Dermis blood vessel endothelial cell (primary cell): ENCODE measurements around the gene MYH9. TPM values are rescaled to one million over a fixed set of nuclear protein-coding genes. Genes with fewer than 3 reads are reported as not detected.
"Not testable (repeated sequence)": the region's sequence is repeated elsewhere in the genome, so short reads cannot be mapped to it uniquely, and the experiment has no call there.

Source experiments
- DNase-seq: peaks from one replicate; pipeline ENCODE4 v3.0.0; 2010
- total RNA-seq: library from RNA; depleted of rRNA; stranded (reverse); fragments of >200 nt; gene quantifications from 2 replicates; pipeline ENCODE4 v1.2.3, GENCODE V29; 2014

MYH9 gene
- total RNA-seq, 1 donor from 2014 or later, result 803 TPM

DNA sequence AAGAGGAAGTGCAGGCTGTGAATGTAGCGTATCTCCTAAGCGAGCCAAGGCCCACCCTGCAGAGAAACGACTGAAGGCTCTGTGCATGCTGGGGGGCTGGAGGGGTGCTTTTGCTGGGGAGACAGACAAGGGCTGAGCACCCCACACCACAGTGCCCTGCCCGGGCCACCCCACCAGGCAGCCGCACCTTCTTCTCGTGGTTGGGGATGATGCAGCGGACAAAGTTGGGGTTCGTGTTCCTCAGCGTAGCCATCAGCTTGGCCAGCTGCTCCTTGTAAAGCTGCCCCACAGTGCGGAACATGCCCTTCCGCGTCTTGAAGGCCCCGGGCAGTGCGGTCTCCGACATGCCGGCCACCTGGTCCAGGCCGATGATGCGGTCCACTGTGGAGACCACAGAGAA is 81.5 kb downstream of the MYH9 start:
- DNase-seq, result no peak

DNA sequence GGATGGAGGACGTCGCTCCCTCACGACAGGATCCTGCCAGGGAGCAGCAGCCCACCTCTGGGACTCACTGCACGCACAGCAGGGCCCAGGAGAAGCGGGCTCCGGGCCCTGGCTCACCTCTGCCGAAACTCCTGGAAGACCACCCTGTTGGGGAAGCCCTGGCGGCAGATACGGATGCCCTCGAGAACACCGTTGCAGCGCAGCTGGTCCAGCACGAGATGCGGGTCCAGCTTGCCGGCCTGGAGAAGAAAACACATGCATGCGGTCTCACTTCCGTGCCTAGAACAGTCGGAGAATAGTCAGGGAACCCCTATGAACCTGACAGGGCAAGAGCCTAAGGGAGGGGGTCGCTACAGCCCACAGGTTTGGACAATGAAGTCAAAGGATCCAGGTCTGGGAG is 82.0 kb downstream of the MYH9 start:
- no peak for DNase-seq

DNA sequence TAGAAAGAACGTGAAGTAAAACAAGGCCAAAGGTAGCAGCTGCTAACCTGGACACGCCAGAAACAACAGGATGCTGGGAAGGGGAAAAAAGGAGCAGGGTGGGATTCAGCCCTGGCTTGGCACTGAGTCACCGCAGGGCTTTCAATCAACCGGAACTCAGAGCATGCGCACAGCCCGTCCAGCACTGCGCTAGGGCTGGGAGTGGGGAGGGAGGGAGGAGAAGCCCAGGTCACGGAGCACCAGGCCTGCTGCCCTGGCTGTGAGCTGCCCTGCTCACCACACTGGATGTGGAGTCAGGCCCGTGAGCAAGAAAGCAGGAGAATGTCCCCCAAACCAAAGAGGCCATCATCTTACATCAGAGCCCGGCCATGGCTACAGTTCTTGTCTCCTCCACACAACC is 83.3 kb downstream of the MYH9 start:
- peak; percentile 72 for DNase-seq

DNA sequence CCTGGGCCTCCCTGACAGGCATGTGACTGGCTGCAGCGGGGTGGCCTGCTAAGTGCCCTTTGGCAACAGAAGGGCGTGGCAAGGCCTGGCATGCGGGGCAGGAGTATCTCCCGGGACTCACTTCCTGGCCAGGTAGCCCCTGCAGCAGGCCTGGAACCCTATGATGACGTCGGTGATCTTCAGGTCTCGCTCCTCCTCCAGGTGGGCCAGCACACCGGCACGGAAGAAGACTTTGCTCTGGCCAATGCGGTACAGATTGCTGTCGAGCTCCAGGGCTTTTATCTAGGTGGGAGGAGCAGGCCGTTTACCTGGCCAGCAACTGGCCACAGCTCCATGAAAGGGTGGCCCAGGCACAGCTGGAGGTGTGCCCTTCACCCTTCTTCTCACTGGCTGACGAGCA is 83.9 kb downstream of the MYH9 start:
- no peak for DNase-seq

DNA sequence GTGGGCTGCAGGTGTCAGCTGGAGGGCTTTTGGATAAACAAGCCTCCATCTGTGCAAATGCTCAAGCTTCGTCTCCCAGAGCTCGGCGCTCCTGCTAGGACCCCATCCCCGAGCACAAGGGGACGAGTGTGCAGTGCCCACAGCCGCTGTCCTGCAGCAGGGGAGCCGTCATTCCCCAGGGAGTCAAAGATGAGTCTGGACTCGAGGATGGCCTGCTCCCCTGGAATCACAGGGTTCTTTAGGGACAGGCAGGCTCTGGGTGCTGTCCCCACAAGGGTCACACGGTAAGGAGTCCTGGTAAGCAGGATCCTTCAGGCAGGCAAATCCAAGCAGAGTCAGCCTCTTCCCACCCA is 84.7 kb downstream of the MYH9 start:
- DNase-seq, result no peak

DNA sequence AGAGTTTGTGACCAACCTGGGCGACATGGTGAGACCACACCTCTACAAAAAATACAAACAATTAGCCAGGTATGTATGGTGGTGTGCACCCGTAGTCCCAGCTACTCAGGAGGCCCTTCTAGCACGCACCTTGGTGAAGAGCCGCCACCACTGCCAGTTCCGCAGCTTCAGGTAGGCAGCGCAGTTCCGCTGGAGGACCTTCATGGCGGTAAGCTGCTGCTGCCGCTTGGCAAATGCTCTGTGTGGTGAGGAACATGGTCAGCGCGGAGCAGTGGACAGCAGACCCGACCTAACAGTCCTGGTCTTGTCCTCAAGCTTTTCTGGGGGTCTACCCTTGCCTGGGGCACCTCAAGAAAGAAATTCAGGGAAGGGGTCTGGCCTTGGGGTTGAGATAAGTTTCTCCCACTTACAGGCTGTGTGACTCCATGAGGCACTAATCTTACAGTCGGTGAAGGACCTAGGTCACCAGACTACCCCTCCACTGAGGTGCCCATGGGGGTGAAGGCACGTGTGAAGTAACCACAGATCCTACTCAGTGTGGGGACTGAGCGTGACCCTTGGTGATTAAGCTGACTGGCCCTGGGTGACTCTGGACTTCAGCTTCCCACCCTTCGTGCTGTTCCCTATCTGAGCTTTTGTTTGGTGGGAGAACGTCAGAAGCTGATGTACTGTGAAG is 85.2 kb downstream of the MYH9 start:
- DNase-seq, result no peak

DNA sequence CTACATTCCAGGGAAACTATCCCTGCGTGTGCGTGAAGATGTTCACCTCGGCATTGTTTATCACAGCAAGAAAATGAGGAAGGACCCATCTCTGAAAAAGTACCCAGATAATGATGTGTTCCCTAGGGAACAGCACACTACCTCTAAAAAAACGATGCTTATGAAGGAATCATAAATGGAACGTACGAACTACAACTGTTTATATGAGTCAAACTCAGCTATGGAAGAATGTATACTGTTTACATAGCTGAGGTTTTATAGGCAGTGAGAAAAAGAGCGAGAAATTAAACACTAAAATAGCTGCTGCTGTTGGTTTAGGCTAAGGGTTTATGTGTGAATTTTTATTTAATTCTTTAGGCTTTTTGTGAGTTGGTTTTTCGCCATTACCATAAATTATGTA is 85.9 kb downstream of the MYH9 start:
- no peak for DNase-seq

DNA sequence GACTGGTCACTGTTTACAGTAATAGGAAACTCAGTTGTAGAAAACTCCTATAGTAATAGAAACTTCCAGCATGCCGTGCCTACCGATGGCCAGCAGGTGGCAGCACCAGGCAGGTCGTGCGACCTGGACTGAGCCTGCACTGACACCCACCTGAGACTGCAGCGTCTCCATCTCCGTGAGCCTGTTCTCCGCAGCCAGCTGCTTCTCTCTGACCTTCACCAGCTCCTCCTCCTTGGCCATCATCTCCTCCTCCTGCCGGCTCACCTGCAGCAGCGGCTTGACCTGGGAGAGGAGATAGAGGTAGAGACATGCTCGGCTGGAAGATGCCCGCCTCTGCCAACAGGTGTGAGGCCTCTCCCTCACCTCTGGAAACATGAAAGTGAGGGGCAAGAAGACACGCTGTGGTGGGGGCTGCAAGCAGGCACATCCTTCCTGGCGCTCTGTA is 86.4 kb downstream of the MYH9 start:
- DNase-seq, result peak; percentile 80

DNA sequence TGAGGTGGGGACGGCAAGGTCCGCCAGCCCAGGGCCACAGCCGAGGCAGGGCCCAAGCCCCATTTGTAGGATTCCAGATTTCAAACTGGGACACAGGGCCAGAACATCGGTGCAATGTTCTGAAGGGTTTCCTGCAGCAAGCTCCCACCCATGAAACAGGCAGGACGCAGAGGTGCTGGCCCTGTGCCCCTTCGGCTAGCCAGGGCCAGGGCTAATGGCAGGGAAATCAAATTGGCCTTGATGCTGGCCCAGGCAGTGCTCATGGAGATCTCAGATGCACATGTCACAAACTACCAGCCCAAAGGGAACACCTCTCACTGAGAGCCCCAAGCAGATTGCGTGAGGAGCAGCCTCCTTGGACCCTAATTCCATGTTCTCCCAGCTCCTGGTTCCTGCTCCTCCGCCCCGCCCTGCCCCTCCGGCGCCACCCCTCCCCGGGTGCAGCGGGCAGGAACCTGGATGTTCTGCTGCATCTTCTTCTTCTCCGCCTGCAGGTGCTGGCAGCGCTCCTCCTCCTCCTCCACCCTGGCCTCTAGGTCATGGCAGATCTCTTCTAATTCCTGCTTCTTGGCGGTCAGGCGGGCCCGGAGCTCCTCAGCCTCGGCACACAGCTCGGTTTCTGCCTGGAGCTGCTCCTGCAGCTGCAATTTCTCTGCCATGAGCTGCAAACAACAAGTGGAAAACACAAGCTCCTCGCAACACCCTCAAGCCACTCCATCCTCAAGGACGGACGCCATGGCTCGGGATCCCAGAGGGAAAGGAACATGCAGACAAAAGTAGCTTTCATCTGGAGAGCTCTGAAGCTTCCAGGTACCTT is 87.2 kb downstream of the MYH9 start:
- no peak for DNase-seq

DNA sequence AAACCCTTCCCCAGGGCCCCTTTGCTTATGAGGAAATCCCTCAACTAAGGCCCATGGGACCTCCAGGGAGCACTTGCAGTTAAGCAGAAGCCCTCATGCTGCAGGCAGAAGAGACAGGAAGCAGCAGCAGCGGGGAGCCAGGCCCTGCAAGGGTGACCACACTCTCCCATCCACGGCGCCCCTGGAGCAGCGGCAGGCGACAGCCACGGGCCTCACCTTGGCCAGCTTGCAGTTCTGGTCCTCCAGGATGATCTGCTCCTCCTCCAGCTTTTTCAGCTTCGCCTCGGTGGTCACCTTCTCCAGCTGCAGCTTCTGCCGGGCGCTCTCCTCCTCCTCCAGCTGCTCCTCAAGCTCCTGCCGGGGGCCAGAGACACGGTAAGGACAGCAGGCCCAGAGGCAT is 87.9 kb downstream of the MYH9 start:
- no peak for DNase-seq

DNA sequence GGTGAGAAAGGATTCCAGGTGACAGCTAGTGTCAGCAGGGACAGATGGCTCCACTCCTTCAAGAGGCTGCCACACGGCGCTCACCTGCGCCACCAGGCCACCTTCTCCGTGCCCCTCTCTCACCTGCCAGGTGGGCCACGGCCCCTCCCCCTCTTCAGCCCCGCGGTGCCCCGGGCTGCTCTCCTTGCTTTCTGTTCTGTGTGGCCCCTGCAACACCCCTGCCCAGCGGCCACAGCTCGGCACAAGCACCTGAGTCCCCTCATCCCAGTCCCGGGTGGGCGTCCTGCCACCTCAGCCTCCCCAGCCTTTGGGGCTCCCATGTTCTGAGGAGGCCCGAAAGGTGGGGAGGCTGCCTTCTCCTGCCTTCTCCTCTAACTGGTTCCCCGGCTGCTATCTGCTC is 88.5 kb downstream of the MYH9 start:
- no peak for DNase-seq

DNA sequence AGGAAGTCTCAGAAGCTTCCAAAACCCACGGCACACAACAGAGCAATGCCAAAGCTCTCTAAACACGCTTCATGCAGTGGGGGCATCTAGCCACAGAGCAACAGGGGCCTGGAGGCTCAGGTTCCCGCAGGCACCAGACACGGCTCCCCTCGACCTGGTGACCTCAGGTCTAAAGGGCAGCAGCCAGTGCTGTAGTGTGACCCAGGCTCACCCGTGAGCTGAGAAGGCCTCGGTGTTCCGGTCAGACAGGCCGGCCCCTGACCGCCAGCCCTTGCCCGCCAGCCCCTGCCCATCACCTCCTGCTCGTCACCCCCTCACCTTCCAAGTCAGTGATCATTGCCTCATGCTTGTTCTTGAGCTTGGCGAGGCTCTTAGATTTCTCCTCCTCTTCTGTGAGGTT is 89.2 kb downstream of the MYH9 start:
- DNase-seq, result no peak

DNA sequence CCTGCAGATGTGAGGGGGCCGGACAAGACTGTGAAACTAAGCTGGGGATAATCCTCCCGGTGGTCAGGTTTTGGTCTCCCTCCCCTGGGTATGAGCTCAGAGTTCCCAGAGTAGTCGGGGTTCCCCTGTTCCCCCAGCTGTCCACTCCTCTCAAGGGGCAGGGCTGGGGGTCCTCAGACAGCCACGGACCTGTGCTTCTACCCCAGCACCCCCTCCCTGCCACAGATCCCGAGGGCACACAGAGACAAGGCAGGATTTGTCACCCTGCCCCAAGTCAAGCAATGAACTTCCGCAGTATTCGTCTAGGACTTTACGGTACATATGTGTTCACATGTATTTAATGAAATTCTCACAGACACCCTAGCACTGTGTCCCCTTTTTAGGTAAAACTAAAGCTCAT is 89.6 kb downstream of the MYH9 start:
- no peak for DNase-seq

DNA sequence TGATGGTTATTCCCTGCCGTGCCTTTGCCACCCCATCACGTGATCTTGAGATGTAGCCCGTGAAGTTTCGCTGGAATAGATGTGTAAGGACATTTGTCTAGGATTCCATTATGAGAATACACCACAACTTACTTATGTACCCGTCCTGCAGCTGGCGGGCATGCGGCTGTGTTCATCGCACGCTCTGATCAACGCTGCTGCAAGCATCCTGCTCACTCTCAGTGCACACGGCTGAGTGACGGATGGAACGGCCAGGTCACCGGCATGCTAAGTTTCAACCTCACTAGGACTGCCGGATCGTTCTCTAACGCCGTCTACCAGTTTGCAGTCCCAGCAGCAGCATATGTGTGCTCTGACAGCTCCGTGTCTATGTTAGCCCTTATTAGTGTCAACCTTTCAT is 90.2 kb downstream of the MYH9 start:
- DNase-seq, result no peak

DNA sequence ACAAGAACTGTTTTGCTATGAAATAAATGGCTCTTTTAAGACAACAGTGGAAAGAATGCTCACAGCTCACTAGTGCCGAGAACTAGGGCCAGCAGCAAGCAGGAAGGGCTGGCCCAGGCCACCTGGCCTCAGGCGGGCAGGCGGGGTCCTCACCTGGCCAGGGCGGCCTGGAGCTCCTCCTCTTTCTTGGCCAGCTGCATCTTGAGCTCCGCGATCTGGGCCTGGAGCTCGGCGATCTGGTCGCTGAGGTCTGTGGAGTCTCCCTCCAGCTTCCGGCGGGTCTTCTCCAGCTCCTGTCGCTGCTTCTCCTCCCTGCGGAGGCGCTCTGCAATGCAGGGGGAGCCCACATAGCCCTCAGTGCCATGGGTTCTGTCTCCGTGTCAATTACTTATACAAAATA is 91.1 kb downstream of the MYH9 start:
- no peak for DNase-seq

DNA sequence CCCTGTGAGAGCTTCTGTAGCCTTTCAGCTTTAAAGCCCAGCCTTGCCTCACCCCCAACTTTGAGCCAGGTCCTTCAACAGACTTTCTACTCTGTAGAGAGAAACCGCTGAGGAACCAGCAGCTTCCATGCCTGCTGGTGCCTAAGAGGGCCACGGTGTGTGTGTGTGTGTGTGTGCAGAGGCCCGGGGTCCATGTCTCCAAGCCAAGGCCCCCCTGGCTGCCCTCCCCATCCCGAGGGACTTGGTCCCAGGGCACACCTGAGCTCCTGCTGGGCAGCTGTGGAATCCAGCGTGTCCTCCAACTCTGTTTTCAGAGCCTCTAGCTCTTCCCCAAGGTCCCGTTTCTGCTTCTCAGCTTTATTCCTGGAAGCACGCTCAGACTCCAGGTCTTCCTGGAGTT is 92.5 kb downstream of the MYH9 start:
- DNase-seq, result no peak

DNA sequence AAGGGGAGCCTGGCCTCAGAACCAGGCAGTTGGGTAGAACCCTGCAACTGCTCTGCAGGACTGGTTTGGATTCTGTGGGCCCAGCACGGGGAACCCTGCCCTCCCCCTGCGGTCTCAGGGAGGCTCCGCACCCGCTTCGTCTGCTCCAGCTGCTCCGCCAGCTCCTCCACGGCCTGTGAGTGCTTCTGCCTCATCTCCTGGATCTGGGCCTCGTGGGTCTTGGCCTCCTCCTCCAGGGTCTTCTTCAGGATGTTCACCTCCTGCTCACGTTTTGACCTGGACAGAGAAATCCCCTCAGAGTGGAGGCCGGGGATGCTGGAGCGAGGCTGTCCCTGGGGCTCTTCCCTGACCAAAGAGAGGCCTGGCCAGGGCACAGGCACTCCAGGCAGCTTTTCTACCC is 93.0 kb downstream of the MYH9 start:
- no peak for DNase-seq

DNA sequence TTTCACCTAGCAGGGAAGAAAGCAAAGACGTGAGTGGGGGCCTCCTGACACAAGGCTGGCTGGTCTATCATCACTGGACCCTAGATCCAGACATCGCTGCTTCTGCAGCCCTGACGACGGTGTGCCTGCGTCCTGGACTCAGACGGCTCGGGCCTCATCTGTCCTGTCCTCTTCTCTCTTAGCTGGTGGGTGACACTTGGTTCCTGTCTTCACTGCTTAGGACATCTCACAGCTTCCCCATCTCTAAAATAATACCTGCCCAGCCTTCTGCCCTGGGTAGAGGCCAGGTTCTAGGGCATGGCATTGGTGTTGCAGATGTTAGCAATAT is 93.5 kb downstream of the MYH9 start:
- DNase-seq, result no peak

DNA sequence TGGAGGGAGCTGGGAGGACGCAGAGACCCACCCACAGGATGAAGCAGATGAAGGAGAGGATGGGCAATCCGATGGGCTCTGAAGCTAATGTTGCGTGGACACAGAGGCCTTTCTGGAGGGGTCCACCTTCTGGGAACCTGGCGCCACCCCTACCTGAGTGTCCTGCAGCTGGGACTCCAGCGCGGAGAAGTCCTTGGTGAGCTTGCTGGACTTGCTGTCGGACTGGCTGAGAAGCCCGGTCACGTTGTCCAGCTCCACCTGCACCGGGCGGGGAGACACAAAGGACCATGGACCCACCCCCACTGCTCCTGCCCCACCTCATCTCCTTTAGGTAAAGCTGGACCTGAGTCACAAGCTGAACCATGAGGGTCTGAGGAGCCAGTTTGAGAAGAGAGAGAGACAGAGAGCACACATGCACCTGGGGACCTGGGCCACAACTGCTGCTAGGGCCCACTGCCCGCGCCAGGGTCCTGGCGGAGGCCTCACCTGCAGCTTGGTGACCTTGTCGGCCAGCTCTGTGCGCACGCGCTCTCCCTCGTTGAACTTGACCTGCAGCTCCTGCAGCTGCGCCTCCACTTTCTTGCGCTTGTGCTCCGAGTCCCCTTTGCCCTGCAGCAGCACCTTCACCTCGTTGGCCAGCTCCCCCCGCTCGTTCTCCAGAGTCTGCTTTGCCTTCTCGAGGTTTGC is 94.0 kb downstream of the MYH9 start:
- DNase-seq, result no peak

DNA sequence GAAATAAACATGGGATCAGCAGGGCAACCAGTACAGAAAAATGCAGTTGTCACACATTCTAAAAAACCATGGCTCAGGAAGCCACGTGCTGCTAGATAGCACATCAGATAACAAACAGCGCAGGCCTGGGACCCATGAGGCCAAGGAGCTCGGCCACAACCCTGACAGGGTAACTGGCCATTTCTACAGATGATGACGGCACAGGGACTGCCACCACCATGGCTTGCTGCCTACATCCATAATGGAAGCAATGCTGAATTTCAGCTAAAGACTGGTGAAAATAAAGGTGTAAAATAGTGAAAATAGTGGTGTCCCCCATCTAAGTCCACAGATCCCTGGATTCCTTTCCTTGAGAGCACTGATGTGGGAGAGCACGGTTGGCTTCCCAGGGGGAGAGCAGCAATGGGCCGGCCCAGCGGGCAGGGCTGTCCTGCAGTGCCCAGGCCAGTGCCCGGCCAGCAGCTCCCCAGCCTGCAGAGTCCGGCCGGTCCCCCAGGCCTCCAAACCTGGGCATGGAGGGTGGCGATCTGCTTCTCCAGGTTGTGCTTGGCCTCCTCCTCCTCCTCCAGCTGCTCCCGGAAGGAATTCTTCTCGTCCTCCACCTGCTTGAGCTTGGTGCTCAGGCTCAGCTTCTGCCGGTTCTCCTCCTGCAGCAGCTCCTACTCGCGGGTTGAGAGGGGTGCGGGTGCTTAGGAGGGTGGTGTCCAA is 94.8 kb downstream of the MYH9 start:
- no peak for DNase-seq

DNA sequence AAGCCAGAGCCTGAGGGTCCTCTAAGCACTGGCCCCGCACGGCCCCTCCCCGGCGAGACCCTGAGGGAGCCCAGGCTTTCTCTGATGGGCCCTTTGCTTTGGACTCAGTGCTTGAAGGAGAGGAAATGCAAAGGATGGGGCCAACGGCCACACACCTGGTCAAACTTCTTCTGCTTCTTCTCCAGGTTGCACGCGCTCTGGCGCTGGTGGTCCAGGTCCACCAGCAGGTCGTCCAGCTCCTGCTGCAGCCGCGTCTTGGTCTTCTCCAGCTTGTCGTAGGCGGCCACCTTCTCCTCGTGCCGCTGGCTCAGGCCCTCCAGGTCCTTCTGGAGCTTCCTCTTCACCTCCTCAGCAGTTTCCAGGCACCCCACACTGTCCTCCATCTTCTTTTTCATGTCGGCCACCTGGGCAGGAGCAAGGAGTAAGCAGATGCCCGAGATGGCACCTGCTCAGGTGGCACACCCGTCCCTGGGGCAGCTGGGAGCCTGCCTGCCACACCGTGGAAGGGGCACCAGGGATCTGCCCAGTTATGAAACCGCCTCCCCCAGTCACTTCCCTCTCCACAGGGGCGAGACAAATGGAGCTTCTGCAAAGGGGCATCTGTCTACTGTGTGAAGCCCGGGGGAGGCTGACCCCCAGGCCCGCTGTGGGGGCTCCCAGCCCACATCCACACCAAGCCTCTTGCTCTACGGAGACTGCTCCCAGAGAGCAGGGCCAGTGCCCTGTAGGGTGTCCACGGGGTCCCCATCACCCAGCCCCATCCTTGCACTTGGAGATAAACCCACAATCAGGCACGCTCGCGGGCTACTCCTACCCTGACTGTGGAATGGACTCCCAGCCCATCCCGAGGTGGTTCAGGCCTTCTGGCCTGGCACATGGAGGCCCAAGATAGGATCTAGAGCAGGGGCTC is 95.7 kb downstream of the MYH9 start:
- no peak for DNase-seq

DNA sequence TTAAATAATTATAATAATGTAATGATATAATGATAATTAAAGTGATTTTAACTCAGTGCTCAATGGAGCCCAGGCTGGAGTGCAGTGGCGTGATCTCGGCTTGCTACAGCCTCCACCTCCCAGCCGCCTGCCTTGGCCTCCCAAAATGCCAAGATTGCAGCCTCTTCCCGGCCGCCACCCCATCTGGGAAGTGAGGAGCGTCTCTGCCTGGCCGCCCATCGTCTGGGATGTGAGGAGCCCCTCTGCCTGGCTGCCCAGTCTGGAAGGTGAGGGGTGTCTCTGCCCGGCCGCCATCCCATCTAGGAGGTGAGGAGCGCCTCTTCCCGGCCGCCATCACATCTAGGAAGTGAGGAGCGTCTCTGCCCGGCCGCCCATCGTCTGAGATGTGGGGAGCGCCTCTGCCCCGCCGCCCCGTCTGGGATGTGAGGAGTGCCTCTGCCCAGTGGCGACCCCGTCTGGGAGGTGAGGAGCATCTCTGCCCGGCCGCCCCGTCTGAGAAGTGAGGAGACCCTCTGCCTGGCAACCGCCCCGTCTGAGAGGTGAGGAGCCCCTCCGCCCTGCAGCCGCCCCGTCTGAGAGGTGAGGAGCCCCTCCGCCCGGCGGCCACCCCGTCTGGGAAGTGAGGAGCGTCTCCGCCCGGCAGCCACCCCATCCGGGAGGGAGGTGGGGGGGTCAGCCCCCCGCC is 97.2 kb downstream of the MYH9 start:
- not testable (repeated sequence) for DNase-seq
